Stimulated activated naive CD4-positive, alpha-beta T cell treated with Interleukin-2 at 50 U/mL for 16 hours (primary cell): Measurements from ENCODE around the gene SCO1.

ENCODE experiments used
- DNase-seq: peaks from one replicate; lab custom pipeline; 2025; lab: John Stamatoyannopoulos, UW

The SCO1 gene

GRCh38 chr17:10652984-10653659 is 44.2 kb downstream of the SCO1 start:
- DNase-seq, result no peak

DNA sequence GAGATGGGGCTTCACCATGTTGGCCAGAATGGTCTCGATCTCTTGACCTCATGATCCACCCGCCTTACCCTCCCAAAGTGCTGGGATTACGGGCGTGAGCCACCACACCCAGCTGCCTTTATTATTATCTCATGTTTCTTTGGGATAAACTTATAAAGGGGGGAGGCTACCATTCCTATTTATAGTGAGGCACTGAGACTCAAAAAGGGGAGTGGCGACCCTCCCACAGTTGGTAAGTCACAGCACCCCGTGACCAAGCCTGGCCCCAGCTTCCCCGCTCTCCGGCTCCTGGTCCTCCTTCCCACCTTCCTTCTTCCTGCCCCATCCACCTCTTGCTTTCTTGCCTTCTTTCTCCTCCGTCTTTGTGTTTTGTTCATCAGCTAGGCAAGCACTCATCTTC is 45.4 kb downstream of the SCO1 start:
- no peak for DNase-seq

GRCh38 chr17:10649602-10650001 is 47.7 kb downstream of the SCO1 start:
- DNase-seq, result no peak

GRCh38 chr17:10648956-10649355 is 48.4 kb downstream of the SCO1 start:
- no peak for DNase-seq

DNA sequence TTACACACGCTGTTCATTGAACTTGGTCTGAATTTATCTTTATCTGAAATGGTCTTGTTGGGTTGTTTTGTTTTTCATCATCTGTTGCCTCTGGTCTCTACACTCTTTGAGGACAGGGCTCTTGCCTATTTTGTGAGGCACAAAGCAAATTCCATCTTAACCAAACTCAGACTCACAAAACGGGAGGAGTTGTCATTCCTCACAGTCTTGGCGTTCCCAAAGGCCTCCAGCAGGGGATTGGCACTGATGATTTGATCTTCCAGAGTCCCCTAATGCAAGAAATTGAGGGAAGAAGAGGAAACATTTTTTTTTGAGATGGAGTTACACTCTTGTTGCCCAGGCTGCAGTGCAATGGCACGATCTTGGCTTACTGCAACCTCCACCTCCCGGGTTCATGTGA is 49.0 kb downstream of the SCO1 start:
- no peak for DNase-seq

- DNase-seq, result peak; percentile 64
Measured at GRCh38 chr17:10646392-10646990, 50.8 kb downstream of the SCO1 start.

GRCh38 chr17:10640475-10640874 is 56.9 kb downstream of the SCO1 start:
- DNase-seq, result no peak

DNA sequence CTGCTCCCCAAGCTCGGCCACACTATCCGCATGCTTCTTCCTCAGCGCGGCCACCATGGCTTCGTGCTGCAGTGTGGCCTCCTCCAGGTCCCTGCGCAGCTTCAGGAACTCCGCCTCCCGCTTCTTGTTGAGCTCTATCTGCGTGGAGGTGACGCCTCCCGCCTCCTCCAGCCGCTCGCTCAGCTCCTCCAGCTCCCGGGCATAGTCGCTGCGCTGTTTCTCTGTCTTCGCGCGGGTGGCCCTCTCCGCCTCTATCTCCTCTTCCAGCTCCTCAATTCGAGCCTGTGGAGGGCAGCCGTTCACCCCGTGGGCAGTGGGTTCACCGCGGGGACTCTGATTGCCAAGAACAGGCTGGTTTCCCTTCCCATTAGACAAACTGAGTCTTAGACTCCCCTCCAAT is 59.2 kb downstream of the SCO1 start:
- no peak for DNase-seq

- DNase-seq, result no peak
Measured at GRCh38 chr17:10635290-10635689, 62.0 kb downstream of the SCO1 start.

- DNase-seq, result no peak
Measured at GRCh38 chr17:10633738-10634379, 63.5 kb downstream of the SCO1 start.

DNA sequence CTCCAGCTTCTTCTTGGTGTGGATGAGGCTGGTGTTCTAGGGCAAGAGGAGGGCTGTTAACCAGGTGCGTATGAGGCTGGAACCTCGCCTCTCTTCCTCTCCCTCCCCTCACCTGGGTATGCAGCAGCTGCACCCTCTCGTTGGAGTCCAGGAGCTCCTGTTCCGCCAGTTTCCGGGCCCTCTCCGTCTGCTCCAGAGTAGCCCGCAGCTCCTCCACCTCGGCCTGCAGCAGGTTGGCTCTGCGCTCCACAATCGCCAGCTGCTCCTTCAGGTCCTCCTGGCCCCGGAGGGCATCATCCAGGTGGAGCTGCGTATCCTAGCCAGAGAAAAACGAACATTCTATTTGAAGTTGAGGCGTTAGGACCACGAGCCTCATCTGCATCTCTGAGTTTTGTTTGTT is 65.6 kb downstream of the SCO1 start:
- no peak for DNase-seq

DNA sequence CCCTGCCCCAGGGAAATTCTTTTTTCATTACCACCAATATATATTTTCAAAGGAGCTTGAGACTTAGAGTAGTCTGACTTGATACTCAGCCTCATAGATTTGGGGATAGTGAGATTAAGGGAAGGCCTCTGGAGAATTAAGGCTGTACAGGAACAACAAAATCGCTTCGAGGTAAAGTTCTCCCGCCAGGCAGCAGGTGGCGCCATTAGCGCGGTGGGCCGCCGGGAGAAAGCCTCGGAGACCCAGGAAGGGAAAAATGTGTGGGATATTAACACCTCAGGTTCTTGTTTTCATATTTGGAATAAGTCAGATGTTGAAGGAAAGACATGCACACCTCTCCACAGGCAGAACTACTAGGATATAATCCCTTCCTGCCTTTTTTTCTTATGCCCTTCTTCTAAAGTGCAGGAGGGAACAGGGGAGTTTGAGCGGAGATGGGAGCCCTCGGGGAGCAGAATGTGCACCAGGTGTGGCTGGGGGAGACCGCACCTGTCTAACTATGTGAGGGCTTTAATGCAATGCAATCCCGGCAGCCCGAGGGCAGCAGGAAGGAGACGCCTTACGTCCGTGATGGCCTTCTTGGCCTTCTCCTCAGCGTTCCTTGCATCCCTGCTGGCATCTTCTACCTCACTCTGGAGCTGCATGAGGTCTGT is 66.2 kb downstream of the SCO1 start:
- DNase-seq, result no peak

- DNase-seq, result no peak
Measured at GRCh38 chr17:10629706-10630105, 67.6 kb downstream of the SCO1 start.

- no peak for DNase-seq
Measured at GRCh38 chr17:10628756-10629155, 68.6 kb downstream of the SCO1 start.

- no peak for DNase-seq
Measured at GRCh38 chr17:10626390-10626789, 70.9 kb downstream of the SCO1 start.

- no peak for DNase-seq
Measured at GRCh38 chr17:10624969-10625368, 72.4 kb downstream of the SCO1 start.

GRCh38 chr17:10623737-10624338 is 73.5 kb downstream of the SCO1 start:
- no peak for DNase-seq

DNA sequence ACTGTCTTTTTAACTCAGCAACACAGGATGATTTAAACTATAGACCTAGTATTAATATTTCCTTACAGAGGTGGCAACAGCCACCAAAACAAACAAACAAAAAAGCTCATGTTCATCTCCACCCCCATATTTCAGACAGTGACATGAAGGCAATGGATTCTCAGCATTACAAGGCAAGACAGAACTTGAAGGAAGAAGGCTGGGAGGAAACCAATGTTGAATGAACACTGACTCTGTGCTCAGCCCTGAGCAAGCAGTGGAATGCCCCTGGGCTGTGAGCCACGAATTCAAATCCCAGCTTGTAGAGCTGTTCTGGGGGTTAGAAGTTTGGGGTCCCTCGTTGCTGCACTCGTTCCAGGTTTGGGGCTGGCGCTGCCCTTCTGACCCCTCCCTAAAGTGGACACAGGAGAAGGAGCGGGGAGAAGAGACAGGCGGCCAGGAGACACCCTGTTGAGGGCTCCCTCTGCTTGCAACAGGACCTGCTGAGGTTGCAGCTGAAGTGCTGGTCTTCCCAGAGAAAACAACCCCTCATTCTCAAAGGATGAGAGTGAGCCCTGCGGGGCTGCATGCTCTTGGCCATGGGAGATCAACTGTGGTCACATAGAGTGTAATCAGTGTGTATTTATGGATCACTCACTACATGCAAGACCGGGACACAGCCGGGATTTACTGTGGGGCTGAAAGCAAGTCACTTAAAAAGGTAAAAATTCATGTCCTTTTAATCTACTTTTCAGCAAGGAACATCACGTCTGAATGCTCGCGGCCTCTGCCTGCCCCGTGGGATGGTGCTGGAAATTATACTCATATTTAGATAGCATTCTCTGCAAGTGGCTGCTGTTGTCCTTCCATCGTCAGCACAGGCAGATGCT is 74.5 kb downstream of the SCO1 start:
- DNase-seq, result no peak
